GM21619 (cell line): ENCODE data around the gene B4GALT4.

Experiments used
- ATAC-seq: cut with Tn5 transposase; IDR thresholded peaks from one replicate; pipeline ENCODE4 v1.9.1; 2021; ENCODE audit not compliant: unreplicated experiment

Gene B4GALT4

DNA sequence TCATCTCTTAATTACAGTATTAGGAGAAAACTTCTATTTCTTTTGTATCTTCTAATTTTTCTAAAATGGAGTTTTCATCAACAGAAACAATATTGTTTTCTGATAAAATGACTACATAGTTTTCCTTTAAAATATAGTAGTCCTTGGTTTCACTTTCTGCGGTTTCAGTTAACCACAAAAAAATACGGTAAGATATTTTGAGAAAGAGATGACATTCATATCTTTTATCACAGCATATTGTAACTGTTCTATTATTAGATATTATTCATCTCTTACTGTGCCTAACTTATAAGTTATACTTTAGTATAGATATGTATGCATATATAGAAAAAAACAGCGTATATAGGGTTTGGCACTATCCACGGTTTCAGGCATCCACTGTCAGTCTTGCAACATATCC lies 2.3 kb downstream of the B4GALT4 start:
- no peak for ATAC-seq

DNA sequence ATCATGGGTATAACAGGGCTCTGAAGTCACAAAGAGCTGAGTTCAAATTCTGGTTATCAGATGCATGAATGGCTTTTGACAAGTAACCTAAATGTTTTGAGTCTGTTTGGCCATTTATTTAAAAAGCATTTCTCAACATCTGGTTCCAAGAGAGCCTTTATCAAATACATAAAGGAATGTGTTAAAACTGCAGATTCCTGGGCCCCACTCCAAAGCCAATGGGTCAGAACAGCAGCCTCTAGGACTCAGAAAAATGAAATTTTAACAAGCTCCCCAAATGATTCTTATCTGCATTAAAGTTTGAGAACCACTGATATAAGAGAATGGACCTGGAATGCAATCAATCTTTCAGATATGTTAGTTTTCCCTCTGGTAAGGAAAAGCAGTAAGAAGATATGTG lies 3.4 kb downstream of the B4GALT4 start:
- no peak for ATAC-seq

DNA sequence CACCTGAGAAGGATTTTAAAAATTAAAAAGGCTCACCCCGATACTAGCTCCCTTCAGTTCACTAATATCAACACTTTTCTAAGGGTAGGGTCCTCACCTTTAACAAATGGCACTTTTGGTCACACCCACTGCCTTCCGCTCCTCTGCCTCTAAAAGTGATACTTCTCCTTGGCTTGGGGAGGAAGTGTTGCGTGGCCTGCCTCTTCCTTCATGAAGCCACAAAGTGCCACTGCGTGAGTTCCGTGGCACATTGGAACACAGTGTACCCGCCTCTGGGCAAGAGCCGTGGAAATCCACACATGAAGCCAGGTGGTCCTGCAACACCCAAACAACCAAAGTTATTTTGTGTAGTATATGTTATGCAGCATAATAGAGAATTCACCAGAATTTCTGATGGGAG lies 3.9 kb downstream of the B4GALT4 start:
- no peak for ATAC-seq

DNA sequence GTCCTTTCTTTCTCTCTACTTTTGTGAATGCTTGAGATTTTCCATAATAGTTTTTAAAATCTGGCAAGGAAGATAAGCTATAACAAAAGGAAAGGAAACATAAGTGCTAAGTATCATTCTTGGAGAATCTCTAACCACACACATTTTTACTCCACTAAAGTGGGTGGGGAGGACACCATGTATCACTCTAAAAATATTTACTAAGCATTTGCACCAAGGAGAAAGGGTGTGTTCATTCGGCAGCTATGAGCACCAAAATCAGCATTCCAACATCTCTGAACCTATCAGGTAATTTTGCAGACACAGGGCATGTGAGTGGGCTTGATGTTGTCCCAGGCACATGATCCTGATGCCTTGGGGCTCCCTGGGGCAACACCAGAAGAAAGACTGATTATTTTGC lies 5.5 kb downstream of the B4GALT4 start:
- ATAC-seq, result no peak

DNA sequence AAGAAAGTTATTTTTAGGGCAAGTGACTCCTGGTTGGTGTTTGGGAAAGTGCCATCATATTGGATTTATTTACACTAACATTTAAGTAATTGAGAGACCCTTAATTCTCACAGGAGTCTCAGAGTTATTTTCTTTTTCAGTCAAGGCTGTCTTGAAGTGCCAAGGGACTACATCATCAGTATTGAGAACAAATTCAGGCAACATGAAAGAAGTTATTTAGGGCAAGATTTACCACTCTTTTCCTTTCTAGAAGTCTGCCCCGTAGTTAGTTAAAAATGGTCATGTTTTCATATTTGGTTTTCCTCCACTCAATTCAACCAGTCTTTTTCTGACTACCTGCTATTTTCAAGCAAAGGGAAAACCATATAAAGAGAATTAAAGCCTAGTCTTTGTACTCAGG lies 6.1 kb downstream of the B4GALT4 start:
- ATAC-seq, result no peak

DNA sequence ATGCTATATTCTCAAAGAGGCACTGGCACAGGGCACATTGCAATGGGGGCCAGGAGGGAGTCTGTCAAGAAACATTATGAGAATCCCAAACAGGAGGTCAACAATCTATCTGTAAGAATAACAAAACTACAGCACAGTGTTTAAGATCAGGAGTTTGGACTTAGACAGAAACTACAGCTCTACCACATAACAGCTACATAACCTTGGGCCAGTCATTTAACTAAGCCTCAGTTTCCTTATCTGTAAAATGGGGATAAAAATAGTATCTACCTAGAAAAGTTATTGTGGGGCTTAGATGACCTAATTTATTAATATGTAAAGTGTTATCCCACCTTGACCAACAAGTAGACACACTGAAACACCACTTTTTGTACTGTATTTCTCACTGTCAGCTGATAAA lies 9.9 kb downstream of the B4GALT4 start:
- ATAC-seq, result no peak

DNA sequence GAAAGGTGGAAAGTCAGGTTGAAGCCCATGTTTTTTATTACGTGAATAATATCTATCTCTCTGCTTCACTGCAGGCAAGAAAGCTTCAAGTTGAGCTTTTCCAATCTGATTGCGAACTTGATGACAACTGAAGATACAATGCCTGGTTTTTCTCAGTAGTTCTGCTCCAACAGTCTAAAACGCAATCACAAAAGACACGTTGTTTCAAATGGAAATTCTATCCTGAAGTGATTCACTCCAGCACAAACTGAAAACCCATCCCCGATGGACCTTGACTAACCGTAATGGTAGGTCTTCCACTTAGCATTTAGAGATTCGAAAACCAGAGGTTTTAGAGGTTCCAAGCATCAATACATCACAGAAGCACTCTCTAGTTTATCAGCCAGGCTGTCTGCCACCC lies 10.6 kb downstream of the B4GALT4 start:
- ATAC-seq, result no peak

DNA sequence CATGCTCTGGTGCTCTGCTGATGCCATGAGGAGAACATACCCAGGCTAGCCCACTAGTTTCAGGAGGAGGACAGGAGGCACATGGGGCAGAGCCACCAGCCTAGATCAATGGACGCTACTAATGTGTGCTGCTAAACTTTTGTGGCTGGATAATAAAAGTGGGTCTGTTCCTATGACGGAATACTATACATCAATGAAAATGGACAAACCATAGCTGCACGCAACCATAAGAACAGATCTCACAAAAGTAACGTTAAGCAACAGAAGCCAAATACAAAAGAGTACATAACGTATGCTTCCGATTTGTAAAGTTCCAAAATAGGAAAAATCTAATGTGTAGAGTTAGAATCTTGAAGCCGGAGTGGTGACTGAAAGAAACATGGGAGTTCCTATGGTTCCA lies 11.5 kb downstream of the B4GALT4 start:
- no peak for ATAC-seq

DNA sequence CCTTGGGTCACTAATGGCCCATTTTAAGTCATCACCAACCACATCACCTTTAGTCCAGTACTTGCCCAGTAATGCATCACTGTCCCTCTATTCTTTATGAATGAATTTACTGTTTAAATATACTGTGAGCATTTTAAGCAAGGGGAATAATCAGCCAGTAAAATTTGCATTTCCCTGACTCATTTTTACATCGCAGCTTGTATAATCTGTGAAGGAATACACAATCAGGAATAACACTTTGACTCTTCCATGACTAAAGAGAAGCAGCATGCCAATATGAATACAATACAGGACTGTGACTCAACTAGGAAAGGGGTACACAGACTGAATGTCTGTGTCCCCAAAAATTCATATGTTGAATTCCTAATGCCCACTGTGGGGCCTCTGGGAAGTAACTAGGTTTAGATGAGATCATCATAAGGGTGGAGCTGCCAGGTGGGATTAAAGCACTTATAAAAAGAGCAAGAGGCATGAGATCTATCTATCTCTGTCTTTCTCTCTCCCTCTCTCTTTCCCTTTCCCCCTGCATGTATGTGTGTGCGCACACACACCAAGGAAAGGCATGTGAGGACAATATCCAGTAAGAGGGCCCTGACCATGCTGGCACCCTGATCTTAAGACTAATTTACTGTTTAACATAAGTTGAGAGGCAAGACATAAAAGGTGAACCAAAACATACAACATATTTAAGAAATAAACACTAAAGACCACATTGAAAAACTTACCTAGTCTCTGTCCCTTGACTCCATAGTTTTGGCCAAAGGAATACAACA lies 12.1 kb downstream of the B4GALT4 start:
- ATAC-seq, result no peak

DNA sequence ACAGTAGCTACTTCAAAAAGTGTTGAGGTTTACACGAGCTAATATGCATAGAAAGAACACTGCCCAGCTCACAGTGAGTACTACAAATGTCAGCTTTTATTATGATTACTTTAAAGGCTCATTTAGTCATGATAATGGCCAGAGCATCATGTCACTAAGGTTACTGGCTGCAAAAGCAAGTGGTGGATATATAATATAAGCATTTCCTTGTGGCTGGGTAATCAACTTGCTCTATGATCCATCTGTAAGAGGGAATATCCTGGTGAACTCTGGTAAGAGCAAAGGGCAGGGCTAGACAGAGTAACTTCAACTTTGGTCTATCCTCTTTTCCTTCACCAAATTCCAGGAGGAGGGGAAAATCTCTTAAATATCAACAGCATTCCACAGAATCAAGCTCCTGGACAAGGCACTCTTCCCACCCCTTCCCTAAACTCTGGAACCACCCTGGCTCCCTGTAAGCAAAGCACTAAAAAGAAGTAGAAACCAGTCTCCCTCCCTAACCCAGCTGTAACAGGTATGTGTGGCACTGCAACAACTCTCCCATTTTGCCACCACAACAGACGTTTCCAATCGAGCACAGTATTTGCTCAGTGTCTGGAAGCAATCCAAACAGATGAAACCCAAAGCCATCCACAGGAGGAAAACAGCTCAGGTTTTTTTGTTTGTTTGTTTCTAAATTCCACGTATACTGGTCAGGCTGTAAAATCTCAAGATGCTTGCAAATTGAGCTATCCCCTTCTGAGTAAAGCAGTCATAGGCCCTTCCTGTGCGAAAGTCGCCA lies 13.4 kb downstream of the B4GALT4 start:
- no peak for ATAC-seq

DNA sequence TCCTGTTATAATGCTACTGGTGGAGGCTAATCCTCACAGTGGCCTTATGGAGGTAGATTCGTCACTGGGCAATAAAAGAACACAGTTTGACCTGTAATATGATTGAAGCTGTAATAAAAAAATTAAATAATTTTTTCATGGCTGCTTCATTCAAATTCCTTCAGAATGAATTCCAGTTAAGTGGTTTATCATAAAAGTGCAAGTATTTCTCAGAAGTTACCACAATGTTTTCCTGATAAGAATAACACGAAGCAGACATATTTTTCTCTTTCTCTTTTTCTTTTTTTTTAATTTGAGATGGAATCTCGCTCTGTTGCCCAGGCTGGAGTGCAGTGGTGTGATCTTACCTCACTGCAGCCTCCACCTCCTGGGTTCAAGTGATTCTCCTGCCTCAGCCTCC lies 15.6 kb downstream of the B4GALT4 start:
- ATAC-seq, result no peak

DNA sequence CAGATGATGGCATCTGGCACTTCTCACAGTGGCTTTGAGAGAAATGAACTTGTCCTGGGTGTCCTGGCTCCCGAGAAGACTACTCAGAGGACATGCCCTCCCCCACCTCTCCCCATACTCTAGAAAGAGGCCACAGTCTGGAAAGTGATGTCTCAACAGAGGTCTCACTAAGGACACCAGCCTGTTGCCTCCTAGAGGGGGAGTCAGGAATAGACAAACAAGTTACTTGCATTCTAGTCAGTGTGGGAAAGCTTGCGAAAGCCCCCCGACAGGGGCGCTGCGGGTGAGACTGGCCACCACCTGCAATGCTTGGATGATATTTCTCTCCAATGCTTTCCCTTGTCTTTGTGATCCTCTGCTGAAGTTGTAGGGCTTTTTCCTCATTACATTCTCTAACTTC lies 17.2 kb downstream of the B4GALT4 start:
- ATAC-seq, result no peak

DNA sequence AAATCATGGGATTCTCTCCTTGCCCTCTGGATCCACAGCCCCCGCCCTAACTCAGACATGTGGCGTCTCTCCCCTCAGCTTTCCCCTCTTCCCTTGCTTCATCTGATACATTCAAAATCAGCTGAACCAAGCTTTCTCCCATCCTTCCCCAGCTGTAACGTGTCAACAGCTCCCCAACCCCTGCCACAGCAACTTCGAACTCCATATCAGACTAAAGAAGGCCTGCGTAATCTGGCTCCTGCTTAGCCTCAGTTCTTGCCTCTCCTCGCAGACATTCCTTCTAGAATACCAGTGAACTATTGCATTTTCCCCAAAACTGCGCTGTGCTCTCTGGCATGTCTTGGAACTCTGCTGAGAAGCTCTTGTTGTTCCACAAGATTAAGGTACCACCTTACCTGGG lies 18.3 kb downstream of the B4GALT4 start:
- ATAC-seq, result no peak

DNA sequence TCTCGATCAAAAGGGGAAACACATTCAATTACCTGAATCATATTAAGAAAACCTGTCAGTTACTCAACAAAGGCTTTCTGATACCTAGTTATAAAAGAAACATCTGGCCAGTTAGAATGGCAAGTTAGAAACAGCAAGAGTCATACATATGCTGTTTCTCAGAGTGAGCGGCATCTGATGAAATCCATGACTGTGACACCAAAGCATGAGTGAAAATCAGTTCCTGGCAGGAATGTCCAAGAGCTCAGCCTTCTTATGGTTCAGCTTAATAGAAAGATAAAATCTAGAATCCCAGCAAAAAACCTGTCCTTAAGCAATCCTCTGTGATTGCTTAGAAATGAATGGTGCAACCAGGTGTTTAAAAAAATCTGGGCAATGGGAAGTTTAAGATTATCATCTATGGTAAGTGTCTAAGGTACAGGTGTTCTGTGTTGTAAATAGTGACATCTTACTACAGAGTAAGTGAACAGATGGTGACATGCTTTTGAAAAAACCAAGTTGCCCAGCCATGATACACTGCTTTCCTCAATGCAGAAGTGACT lies 18.8 kb downstream of the B4GALT4 start:
- no peak for ATAC-seq

DNA sequence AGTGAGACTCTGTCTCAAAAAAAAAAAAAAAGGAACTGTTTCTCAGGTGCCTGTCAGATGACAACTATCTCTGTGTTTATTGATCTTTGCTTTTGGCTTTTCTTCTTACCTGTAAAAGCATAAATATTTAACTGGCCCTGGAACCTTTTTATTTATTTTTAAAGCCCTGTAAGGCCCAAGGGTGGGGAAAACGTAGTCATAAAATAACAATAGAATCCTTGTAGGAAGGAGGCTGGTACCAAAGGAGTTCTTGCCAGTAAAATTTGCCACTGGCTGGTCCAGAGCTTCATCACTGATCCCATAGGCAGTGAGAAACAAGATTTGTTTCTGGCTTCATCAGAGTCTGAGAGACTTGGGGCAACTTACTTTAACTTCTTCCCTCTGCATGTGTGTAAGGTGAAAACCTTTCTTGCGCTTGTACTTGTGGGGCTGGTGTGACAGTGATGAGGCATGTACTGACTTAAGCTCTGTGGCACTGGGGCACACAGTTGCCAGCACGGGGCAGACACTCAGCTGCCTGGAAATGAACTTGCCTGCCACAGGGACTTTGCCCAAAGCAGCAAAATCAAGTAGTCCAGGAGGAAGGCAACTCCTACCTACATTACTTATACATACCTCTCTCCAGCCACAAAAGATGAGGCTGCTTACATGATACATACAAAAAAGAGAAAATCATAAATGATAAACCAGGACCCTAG lies 19.6 kb downstream of the B4GALT4 start:
- ATAC-seq, result no peak

DNA sequence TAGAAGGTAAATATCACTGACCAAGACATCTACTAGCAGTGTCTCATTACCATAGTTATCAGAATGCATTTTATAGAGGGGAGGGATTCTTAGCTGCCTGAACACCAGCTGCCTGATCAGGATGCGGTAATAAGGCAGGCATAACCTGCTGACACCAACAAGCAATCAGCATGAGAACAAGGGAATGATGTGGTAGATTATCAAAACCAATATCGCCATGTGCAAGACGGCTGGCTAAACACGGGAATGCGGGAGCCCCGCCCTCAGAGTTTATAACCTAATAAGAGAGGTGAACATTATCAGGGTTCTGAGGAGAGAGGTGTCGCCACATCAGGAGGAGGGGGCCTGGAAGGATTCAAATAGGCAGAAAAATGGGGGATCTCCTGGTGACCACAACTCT lies 20.5 kb downstream of the B4GALT4 start:
- no peak for ATAC-seq

DNA sequence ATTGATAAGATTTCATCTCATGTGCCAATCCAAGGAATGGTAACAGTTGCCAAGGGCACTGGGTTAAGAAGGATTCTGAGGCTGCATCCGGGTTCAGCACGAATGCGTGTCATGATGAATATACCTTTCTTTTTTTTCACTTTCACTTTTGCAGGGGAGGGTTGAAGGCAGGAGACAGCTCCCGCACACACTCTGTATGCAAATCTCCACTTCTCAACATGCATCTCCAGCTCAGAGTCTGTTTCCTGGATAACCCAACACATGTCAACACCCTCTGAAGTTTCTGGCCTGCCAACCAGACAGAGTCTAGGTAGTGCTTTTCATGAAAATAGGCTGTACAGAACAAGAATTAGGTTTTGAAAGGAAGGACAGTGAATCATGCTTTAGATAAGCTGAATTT lies 21.6 kb downstream of the B4GALT4 start:
- ATAC-seq, result peak; percentile 100

DNA sequence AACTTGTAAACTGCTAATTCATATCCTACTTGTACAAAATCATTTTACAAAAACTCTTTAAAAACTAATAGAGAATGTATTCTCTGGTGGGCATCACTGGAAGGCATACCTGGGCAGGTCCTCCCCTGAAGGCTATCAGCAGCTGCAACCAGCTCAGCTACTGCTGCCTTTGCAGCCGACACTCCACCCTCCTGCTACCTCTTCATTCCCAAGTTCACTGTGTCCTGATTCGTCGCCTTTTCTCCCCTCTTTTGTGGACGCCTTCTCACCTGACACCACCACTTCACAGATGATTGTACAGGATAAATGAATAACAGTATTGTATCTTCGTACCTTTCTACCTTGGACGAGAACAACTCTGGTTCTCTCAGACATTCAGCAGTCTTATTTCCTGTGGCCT lies 28.9 kb downstream of the B4GALT4 start:
- no peak for ATAC-seq

DNA sequence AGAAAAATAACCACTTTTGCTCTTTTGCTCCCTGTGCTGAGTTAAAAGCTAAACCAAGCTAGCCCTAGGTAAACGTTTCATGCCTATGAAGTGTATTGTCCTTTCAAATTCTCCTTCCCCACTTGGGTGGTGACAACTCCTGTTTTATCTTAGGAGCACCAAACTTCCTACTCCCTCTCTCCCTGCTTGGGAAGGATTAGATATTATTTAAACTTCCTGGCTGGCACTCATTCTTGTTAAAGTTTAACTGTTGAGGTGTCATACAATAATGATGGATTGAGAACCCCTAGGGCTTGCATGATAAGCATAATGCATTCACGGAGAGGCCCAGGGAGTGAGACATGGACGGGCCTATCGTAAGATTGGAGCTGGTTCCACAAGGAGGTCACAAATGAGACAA lies 29.5 kb downstream of the B4GALT4 start:
- ATAC-seq, result no peak

DNA sequence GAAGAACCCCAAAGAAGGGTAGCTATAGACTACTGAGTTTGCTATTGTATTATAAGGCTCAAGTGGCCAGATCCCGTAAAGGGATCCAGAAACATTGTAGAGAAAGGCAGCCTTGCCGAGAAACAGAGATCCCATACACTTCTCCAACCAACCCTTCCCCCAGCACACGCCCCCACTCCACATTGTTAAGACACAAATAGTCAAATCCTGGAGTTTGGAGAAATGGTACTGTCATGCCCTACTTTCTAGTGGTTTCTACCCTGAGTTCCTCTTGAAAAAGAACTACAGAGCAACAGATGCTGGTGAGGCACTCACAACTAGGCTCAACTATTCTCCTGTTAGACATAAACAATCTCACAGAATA lies 33.2 kb downstream of the B4GALT4 start:
- ATAC-seq, result no peak

DNA sequence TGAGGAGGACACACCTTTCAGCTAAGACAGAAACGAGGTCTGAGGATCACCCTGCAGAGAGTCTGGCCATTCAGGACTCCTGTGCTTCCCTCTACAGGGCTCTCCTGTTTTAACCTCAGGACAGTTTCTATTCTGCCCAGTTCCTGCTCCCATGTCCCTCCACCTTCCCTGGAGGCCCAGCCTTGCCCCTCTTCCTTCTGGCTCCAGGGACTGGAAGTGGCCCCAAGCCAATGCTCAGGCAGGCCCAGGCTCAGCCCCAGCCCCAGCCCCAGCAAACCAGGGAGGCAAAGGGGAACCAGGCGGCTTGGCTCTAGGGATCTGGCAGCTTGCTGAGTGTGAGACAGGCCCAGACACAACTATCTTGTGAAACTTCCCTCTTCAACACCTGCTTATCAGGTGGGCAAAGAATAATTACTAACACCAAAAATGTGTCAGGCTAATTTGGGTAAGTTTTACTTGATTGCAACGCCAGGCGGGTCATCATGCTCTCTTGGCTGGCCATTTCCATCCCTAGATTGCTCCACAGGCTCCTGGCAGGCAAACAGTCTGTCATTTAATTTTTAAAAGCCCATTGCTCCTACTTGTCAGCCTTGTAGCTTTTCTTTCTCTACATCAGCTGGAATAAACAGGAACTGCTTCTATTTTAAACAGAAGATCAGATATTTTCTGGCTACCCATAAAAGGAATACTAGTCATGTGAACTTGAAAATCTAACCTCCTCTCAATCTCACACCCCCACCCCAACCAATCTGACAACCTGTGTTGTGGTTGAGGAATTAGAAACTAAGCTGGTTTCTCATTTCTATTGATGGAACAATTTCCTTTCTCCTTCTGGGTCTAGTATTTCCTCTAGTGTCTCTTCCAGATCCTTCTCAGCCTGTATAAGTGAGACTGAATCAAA lies 33.8 kb downstream of the B4GALT4 start:
- ATAC-seq, result no peak
